Posterior cingulate gyrus (tissue), 11 donors: Measurements from ENCODE around the gene ADGRL2.

Experiments
- DNase-seq, 10 donors: peaks; one replicate each; pipeline versions ENCODE4 v3.0.0 to v3.0.0-alpha.2; 2020 to 2021; ENCODE audit warnings: mixed read lengths in 3 of 10
- intact Hi-C: fragments of 100-400 bp; cut with DNase I; formaldehyde crosslinking; loops from one replicate; pipeline ENCODE4 v1.15.1; 2023

Gene ADGRL2

GRCh38 chr1:81800695-81801650 is at the start of gene ADGRL2:
Gene ADGRL2 (plus strand): TSS chr1:81800934. CDS start chr1:81836985, 36,051 bp downstream.
- intact Hi-C loops, result loop anchor here (5.0 kb wide), 1 partner anchor 494 kb away; no protein-coding TSS in a partner anchor
- DNase-seq, result peak in 9 of 10 donors; percentile 22 to 92 (median 57)

DNA sequence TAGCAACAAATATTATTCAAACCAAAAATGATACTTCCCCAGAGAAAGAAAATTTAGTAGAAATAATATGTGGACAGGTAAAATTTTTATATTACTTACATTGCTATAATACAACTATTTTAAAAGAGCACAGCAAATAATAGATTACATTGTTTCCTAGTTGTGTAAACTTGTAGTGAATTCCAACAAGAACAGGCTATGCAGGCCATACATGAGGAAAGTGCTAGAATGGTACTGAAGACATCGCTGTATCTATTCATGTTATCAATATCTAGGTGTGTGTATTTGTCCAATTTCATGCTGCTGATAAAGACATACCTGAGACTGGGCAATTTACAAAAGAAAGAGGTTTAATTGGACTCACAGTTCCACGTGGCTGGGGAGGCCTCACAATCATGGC is 47.9 kb upstream of the ADGRL2 start:
- intact Hi-C loops, result no loop called here
- DNase-seq, result no peak

DNA sequence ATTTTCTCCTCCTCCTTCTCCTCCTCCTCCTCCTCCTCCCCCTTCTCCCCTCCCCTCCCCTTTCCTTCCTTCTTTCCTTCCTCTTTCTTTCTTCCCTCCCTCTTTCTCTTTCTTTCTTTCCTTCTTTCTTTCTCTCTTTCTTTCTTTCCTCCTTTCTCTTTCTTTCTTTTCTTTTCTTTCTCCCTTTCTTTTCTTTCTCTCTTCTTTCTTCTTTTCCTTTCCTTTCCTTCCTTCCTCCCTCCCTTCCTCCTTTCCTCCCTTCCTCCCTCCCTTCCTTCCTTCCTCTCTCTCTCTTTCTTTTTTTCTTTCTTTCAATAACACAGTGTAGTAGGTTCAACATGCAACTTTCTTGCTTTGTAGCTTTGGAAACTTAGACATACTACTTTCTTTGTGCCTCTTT is 46.3 kb upstream of the ADGRL2 start:
- no peak for DNase-seq
- intact Hi-C loops, result no loop called here

DNA sequence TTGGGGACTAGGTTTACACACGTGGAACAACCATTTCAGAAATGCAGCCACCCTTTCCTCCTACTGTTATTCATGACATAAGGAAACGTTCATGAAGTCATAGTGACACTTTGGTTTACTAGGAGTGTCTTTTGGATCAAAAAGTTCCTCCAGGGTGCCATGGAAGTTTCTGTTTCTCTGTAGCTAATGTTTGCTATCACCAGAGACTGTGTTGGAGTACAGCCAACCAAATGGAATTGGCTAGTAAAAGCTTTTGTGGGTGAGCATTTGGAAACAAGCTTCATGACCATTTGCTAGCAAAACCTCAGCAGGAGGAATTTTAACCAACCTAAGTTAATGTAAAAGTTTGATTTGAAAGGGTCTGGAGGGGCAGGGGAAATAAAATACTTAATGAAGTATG is 43.9 kb upstream of the ADGRL2 start:
- no peak for DNase-seq

GRCh38 chr1:81757398-81758020 is 43.2 kb upstream of the ADGRL2 start:
- DNase-seq, result peak in 1 of 10 donors; percentile 55
- intact Hi-C loops, result no loop called here

More for the DNA sequence above, 43.9 kb upstream of the ADGRL2 start:
- intact Hi-C loops, result no loop called here

DNA sequence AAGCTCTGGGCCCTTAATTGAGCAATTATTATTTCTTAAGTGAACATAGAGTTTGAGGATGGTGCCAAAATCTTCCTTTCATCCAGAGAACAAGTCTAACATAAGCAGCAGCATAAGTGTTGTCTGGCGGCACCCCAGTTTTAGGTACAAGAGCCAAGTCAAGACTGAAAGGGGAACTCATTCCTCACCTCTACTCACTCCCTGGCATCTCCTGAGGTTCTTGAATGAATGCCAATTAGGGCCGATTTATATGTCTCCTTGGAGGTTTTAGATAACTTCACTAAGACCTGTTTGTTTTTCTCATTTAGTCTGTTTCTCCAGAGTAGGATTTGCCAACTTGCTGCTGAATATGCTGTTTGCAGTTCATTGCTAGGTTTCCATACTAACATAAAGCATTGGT is 42.6 kb upstream of the ADGRL2 start:
- no peak for DNase-seq
- intact Hi-C loops, result no loop called here

DNA sequence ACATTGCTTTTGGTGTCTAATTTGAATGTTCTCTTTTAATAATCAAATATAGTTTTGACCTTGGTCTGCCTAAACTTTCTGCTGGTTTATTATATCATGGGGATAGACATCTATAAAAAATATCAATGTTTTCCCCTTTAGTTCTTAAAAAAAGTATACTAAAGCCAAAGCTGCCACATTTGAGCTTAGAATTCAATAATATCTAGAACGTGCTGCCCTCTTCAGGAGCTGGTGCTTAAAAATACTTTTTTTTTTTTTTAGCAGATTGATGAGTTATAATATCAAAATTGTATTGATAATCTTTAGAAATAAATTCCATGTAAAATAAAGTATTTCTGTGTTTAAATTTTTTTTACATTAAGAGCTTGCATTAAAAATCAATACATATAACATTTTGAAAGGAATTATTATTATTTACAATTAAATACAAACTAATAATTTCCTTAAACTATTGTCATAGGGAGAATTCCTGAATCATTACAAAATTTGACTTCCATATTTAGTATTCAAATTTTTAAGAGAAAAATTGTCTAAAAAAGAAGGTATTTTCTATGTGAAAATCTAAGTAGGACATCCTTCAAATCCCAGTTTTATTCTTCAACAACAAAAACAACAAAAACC is 40.1 kb upstream of the ADGRL2 start:
- intact Hi-C loops, result no loop called here
- no peak for DNase-seq

DNA sequence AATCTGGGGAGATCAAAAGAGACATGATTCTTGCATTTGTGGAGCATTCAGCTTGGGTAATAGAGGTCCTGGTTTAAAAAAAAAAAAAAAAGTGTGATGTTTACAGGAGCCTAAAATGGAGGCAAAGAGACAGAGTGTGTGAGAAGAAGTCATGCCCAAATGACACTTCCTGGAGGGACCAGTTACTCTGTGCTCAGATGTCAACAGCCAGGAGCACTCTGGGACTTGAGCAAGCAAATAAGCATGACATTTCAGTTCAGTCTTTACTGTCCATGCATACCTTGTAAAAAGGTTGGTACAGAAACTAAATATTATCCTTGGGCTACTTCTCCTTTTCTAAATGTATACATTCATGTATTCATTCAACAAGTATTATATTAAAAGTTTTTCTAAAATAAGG is 25.2 kb upstream of the ADGRL2 start:
- intact Hi-C loops, result no loop called here
- no peak for DNase-seq

DNA sequence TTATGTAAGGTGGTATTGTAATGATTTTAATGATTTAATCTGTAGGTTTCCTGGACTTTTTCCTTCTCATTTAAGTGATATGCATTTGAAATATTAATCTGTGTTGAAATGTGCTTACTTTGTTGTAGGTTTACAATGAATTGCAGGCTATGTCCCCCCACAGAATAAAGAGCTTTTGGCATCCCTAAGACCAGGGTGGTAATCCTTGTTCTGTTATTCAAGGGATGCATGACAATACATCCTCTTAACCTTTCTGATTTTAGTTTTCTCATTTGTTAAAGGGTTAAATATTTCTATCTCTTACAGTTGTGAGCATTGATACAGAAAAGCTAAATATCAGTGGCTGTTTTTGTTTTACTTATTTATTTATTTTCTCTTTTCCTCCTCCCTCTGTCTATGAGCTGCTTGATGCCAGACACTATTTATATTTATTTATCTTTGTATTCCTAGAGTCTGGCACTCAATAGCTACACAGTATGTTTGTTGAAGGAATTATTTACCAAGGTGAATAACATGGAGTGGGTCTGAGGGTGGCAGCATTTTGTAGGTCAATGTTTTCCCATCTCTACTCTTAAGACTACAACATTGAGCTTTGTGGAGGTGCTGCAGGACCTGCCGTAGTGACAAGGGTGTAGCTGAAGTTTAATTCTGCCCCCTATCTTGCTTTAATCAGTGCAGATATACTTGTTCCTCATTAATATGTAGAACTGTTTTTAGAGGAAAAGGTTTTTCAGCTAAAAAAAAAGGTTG is 19.9 kb upstream of the ADGRL2 start:
- DNase-seq, result no peak
- intact Hi-C loops, result no loop called here

GRCh38 chr1:81781749-81782148 is 19.0 kb upstream of the ADGRL2 start:
- no peak for DNase-seq
- intact Hi-C loops, result no loop called here

- DNase-seq, result no peak
- intact Hi-C loops, result no loop called here
Measured at GRCh38 chr1:81792184-81792583, 8.6 kb upstream of the ADGRL2 start.

DNA sequence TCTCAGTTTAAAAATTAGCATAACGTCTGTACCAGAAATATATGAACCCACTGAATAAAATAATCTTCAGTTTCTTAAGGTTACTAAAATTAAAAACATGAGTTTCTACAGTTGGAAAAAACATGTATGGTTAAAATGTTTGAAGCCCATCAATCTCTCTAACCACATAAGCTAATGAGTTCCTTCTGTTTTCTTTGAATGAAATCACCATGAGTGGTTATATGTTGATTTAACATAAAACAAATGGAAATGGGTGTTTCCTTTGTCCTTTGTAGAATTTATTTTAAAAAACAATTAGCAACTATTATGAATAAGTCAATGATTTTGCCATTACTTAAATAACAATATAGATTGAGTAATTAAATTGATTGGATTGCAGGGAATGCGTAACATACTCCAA is 3.0 kb upstream of the ADGRL2 start:
- no peak for DNase-seq
- intact Hi-C loops, result no loop called here

- intact Hi-C loops, result loop anchor here (5.0 kb wide), 1 partner anchor 493 kb away; no protein-coding TSS in a partner anchor
- peak in 7 of 10 donors; percentile 22 to 87 (median 35) for DNase-seq
Measured at GRCh38 chr1:81799939-81800694, 617 bp upstream of the ADGRL2 start.

GRCh38 chr1:81801651-81802456 is 1.1 kb downstream of the ADGRL2 start:
- peak in 6 of 10 donors; percentile 15 to 85 (median 44) for DNase-seq

GRCh38 chr1:81802457-81802706 is 1.6 kb downstream of the ADGRL2 start:
- DNase-seq, result no peak
- intact Hi-C loops, result loop anchor here (5.0 kb wide), 1 partner anchor 495 kb away; no protein-coding TSS in a partner anchor

More at GRCh38 chr1:81801651-81802456, 1.1 kb downstream of the ADGRL2 start:
- intact Hi-C loops, result loop anchor here (5.0 kb wide), 1 partner anchor 495 kb away; no protein-coding TSS in a partner anchor

- peak in 9 of 10 donors; percentile 33 to 92 (median 45) for DNase-seq
Measured at GRCh38 chr1:81802707-81803430, 2.1 kb downstream of the ADGRL2 start.

GRCh38 chr1:81803431-81804110 is 2.8 kb downstream of the ADGRL2 start:
- intact Hi-C loops, result loop anchor here (5.0 kb wide), 1 partner anchor 496 kb away; no protein-coding TSS in a partner anchor
- peak in 1 of 10 donors; percentile 4 for DNase-seq

More at GRCh38 chr1:81802707-81803430, 2.1 kb downstream of the ADGRL2 start:
- intact Hi-C loops, result loop anchor here (5.0 kb wide), 1 partner anchor 496 kb away; no protein-coding TSS in a partner anchor
